ENCODE results near the gene SBK2. TPM values are rescaled to one million over a fixed set of nuclear protein-coding genes. Genes with fewer than 3 reads are reported as not detected.
"Not testable (repeated sequence)": the region's sequence is repeated elsewhere in the genome, so short reads cannot be mapped to it uniquely, and the experiment has no call there.

SBK2 gene, protein sequence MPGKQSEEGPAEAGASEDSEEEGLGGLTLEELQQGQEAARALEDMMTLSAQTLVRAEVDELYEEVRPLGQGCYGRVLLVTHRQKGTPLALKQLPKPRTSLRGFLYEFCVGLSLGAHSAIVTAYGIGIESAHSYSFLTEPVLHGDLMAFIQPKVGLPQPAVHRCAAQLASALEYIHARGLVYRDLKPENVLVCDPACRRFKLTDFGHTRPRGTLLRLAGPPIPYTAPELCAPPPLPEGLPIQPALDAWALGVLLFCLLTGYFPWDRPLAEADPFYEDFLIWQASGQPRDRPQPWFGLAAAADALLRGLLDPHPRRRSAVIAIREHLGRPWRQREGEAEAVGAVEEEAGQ
- total RNA-seq, result not detected

GRCh38 chr19:55536951-55537740 is at the start of gene SBK2:
SBK2 (minus strand) TSS chr19:55537133; CDS start chr19:55536294, 839 bp downstream.
- Histone ChIP-seq H3K27ac (no peak within 1 kb of the TSS), H3K4me1 (no peaks in the 10 kb centered on the region), H3K36me3 (no peaks in the 10 kb centered on the region), H3K9me3 (no peaks in the 10 kb centered on the region), H3K4me3 (no peak within 1 kb of the TSS), H3K27me3 (no peaks in the 10 kb centered on the region)
- intact Hi-C loops (cut with DNase I; ENCODE audit: low total_unique reads), result no loop called here
- TF ChIP-seq POLR2A (IDR thresholded peaks at IDR 0.05), result no peak
- TF ChIP-seq CTCF (IDR thresholded peaks at IDR 0.05), result no peak
- no peak for DNase-seq

- no peaks in the 10 kb centered on the region for H3K9me3 ChIP-seq
- TF ChIP-seq CTCF (IDR thresholded peaks at IDR 0.05), result no peak
- no peak for TF ChIP-seq POLR2A (IDR thresholded peaks at IDR 0.05)
- H3K4me3 ChIP-seq, result peak overlapping the region; percentile 1 to 29
- no peaks in the 10 kb centered on the region for H3K36me3 ChIP-seq
- peaks cover 0 to 5% of the 10 kb centered on the region in 2 donors for H3K4me1 ChIP-seq
- DNase-seq, result peak; percentile 72 to 82
- H3K27me3 ChIP-seq, result no peaks in the 10 kb centered on the region
- intact Hi-C loops (cut with DNase I; ENCODE audit: low total_unique reads), result no loop called here
- peak overlapping the region; percentile 35 to 70 for H3K27ac ChIP-seq
Observed at GRCh38 chr19:55585658-55586339, 48.9 kb upstream of the SBK2 start.

GRCh38 chr19:55584871-55585270 is 47.9 kb upstream of the SBK2 start:
- peaks cover 0 to 5% of the 10 kb centered on the region in 2 donors for H3K4me1 ChIP-seq

DNA sequence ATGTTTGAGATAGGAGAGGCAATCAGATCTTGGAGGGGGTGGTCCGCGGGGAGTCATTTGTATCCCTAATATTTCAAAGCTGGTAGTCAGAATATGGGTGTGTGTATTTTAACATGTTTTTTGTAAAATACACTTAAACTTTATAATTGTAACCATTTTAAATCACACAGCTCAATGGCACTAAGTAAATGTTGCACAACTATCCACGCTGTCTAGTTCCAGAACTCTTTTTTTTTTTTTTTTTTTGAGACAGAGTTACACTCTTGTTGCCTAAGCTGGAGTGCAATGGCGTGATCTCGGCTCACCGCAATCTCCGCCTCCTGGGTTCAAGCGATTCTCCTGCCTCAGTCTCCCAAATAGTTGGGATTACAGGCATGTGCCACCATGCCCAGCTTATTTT is 47.0 kb upstream of the SBK2 start:
- intact Hi-C loops (cut with DNase I; ENCODE audit: low total_unique reads); H3K4me1 ChIP-seq; H3K4me3 ChIP-seq: not testable (repeated sequence)

More at GRCh38 chr19:55584871-55585270, 47.9 kb upstream of the SBK2 start:
- Histone ChIP-seq H3K4me3 (no peak overlapping the region), H3K9me3 (no peaks in the 10 kb centered on the region), H3K36me3 (no peaks in the 10 kb centered on the region), H3K27ac (no peak overlapping the region), H3K27me3 (no peaks in the 10 kb centered on the region)
- DNase-seq, result no peak
- TF ChIP-seq POLR2A (IDR thresholded peaks at IDR 0.05), result no peak
- TF ChIP-seq CTCF (IDR thresholded peaks at IDR 0.05), result no peak
- intact Hi-C loops (cut with DNase I; ENCODE audit: low total_unique reads), result no loop called here

GRCh38 chr19:55582284-55582683 is 45.4 kb upstream of the SBK2 start:
- DNase-seq; H3K9me3 ChIP-seq; H3K27me3 ChIP-seq; H3K27ac ChIP-seq; H3K4me1 ChIP-seq; intact Hi-C loops (cut with DNase I; ENCODE audit: low total_unique reads); H3K36me3 ChIP-seq; H3K4me3 ChIP-seq: not testable (repeated sequence)

More for the DNA sequence above, 47.0 kb upstream of the SBK2 start:
- H3K27ac ChIP-seq, H3K27me3 ChIP-seq, DNase-seq, H3K36me3 ChIP-seq, H3K9me3 ChIP-seq: not testable (repeated sequence)

Data from uterus (tissue), 4 donors.